ENCODE results near the gene SLC13A4. TPM values are rescaled to one million over a fixed set of nuclear protein-coding genes. Genes with fewer than 3 reads are reported as not detected.
"Not testable (repeated sequence)": the region's sequence is repeated elsewhere in the genome, so short reads cannot be mapped to it uniquely, and the experiment has no call there.

SLC13A4 gene
- total RNA-seq, 2 donors from 2014 or later, result not detected

DNA sequence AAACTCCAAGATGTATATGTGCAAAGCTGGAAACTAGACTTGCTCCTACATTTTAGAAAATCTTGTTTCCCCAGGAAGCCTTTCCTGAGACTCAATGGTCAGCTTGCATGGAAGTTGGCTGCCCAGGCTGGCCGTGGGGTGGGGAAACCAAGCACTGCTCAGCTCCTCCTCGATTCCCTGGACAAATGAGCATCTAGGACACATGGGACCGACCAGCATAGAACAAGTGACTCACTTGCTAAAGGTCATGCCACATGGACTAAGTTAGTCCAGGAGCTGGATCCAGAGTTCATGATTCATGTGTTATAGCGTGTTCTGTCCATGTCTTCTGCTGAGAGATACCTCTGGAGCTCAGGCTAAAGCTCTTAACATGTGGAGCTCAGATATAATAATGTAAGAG is 14.4 kb upstream of the SLC13A4 start:
- Mint-ChIP-seq H3K27ac (no peak overlapping the region), H3K27me3 (ENCODE audit: low read depth) (peaks cover 21% of the 10 kb centered on the region), H3K4me3 (no peak overlapping the region), H3K36me3 (ENCODE audit: insufficient read depth in 2 of 2) (no peaks in the 10 kb centered on the region), H3K9me3 (no peaks in the 10 kb centered on the region), H3K4me1 (ENCODE audit: low read depth) (no peaks in the 10 kb centered on the region)
- ATAC-seq (replicated peaks in 1 of 2) (no peak), DNase-seq (no peak)

DNA sequence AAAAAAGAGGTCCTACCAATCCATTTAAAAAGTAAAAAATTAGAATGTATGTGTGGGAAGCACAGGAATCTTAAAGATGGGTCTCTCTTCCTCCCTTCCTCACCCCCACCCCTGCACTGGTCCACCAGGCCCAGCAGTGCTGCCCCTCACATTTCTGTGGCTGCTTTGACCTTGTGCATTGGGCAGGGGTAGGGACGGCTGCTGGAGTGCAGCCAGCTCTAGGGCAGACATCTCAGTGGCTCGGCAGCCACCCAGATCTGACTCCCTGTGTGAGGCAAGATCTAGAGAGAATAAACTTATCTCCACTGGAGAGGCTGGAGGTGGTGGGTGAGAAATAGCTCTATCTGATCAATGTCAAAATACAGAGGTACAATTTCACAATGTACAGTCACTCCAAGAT is 13.9 kb upstream of the SLC13A4 start:
- H3K27me3 Mint-ChIP-seq (ENCODE audit: low read depth), result peaks cover 21% of the 10 kb centered on the region
- H3K4me1 Mint-ChIP-seq (ENCODE audit: low read depth), result no peaks in the 10 kb centered on the region
- DNase-seq (no peak), ATAC-seq (replicated peaks in 1 of 2) (no peak)
- no peak overlapping the region for H3K4me3 Mint-ChIP-seq
- no peaks in the 10 kb centered on the region for H3K36me3 Mint-ChIP-seq (ENCODE audit: insufficient read depth in 2 of 2)
- no peak overlapping the region for H3K27ac Mint-ChIP-seq
- H3K9me3 Mint-ChIP-seq, result no peaks in the 10 kb centered on the region

DNA sequence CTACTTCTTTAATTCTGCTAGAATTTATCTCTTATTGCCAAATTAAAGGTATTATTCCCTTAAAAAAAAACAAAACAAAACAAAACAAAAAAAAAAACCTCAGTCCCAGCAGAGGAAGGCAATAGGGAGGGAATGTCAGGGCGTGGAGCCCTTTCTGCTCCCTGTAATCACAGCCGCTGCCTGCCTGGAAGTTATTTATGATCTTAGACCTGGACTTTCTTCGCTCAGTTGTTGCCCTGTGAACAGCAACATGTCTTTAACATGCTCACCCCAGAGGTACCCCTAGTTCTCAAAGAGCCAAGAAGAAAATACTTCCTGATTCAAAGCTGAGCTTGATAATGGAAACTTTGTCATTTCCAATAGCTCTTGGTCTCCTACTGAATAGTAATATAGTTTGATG is 12.9 kb upstream of the SLC13A4 start:
- no peak overlapping the region for H3K27ac Mint-ChIP-seq
- DNase-seq, result no peak
- H3K9me3 Mint-ChIP-seq, result no peaks in the 10 kb centered on the region

DNA sequence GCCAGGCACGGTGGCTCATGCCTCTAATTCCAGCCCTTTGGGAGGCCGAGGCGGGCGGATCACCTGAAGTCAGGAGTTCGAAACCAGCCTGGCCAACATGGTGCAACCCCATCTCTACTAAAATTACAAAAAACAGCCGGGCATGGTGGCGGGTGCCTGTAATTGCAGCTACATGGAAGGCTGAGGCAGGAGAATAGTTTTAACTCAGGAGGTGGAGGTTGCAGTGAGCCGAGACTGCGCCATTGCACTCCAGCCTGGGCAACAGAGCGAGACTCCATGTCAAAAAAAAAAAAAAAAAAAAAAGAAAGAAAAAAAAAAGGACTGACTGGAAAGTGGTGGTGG is 9.3 kb upstream of the SLC13A4 start:
- H3K4me3 Mint-ChIP-seq; H3K27ac Mint-ChIP-seq; H3K36me3 Mint-ChIP-seq (ENCODE audit: insufficient read depth in 2 of 2); H3K9me3 Mint-ChIP-seq; ATAC-seq (replicated peaks in 1 of 2); DNase-seq; H3K4me1 Mint-ChIP-seq (ENCODE audit: low read depth): not testable (repeated sequence)
- peaks cover 11% of the 10 kb centered on the region for H3K27me3 Mint-ChIP-seq (ENCODE audit: low read depth)

More for the DNA sequence above, 12.9 kb upstream of the SLC13A4 start:
- H3K36me3 Mint-ChIP-seq (ENCODE audit: insufficient read depth in 2 of 2), result no peaks in the 10 kb centered on the region
- H3K27me3 Mint-ChIP-seq (ENCODE audit: low read depth), result peaks cover 21% of the 10 kb centered on the region
- ATAC-seq (replicated peaks in 1 of 2), result no peak
- no peaks in the 10 kb centered on the region for H3K4me1 Mint-ChIP-seq (ENCODE audit: low read depth)
- no peak overlapping the region for H3K4me3 Mint-ChIP-seq

DNA sequence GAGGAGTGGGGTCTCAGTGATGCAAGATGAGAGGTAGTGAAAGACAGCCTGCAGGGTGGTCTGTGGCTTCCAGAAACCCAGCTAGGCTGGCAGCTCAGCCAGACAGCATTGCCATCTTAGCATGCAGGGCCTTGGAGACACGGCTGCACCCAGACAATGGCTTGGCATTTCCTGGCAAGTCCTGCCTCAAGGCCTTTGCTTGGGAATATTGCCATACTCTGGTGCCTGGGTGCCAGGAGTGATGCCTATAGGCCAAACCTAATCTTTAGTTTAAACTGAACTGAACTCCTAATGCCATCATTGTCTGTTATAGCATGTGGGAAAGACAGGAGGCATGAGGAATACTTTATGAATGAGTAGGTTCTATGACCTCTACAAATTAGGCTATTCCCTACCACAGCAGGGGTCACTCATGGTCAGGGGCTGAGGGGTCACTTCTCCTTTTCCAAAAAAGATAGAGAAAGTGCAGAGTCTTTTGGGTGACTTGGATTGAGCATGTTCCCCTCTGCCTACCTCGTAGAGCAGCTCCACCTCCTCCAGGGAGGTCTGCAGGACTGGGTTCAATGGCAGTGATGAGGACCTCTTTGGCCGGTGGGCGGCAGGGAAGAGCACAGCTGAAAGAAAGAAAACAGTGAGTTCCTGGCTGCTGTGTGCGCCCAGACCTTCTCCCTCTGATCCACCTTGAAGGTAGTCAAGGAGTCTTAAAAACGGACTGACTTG is 8.8 kb upstream of the SLC13A4 start:
- no peaks in the 10 kb centered on the region for H3K9me3 Mint-ChIP-seq
- peaks cover 6% of the 10 kb centered on the region for H3K27me3 Mint-ChIP-seq (ENCODE audit: low read depth)
- no peak for ATAC-seq (replicated peaks in 1 of 2)
- H3K4me3 Mint-ChIP-seq, result no peak overlapping the region
- H3K4me1 Mint-ChIP-seq (ENCODE audit: low read depth), result no peaks in the 10 kb centered on the region
- no peak overlapping the region for H3K27ac Mint-ChIP-seq
- no peaks in the 10 kb centered on the region for H3K36me3 Mint-ChIP-seq (ENCODE audit: insufficient read depth in 2 of 2)
- no peak for DNase-seq

DNA sequence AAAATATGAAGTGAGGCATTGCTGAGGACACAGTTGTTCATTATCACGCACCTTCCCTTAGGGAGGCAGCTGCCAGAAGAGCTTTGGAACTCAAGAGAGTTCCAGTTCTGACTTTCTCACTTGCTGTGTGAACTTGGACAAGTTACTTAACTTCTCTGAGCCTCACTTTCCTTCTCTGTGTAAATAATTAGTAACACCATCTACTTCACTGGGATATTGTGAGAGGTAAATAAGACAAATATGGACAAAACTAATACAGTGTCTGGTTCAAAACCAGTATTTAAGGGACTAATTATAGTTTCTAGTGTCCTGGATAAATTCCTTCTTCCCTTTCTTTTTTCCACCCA is 6.3 kb upstream of the SLC13A4 start:
- no peak overlapping the region for H3K27ac Mint-ChIP-seq
- H3K36me3 Mint-ChIP-seq (ENCODE audit: insufficient read depth in 2 of 2), result no peaks in the 10 kb centered on the region
- no peaks in the 10 kb centered on the region for H3K9me3 Mint-ChIP-seq
- ATAC-seq (replicated peaks in 1 of 2) (no peak), DNase-seq (no peak)
- no peaks in the 10 kb centered on the region for H3K27me3 Mint-ChIP-seq (ENCODE audit: low read depth)
- no peak overlapping the region for H3K4me3 Mint-ChIP-seq
- H3K4me1 Mint-ChIP-seq (ENCODE audit: low read depth), result no peaks in the 10 kb centered on the region

DNA sequence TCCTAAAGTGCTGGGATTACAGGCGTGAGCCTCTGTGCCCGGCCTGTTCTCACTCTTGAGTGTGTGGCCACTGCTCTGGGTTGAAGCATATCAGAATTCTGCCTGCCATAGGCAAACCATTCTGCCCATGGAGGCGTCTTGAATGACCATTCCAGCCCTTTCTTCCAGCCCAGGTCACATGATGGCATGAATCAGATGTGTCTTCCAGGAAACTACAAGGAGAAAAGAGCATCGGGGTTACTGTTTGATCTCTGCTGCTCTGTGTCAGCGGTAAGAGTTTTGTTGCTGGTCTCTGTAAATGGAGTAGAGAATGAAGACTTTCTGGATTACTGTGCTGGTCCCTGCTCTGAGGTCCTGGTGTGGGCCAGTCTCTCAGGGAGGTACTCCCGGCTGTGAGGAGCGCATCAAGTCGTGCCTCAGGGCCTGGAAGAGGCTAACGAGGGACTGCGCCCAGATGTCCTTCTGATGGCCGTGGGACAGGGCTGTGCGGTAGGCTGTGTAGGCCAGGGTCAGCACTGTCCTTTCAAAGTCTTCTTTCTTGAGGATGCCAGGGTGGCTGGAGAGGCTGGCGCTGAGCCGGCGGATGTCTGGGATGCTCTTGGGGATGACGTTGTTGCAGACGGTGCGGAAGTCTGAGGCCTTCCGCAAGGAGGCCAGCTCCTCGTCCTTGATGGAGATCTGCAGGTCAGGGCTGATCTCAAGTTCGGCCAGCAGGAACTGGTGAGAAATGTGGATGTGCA is 5.8 kb upstream of the SLC13A4 start:
- no peak for DNase-seq
- no peaks in the 10 kb centered on the region for H3K36me3 Mint-ChIP-seq (ENCODE audit: insufficient read depth in 2 of 2)
- no peak for ATAC-seq (replicated peaks in 1 of 2)
- no peaks in the 10 kb centered on the region for H3K9me3 Mint-ChIP-seq
- H3K27me3 Mint-ChIP-seq (ENCODE audit: low read depth), result no peaks in the 10 kb centered on the region
- no peak overlapping the region for H3K4me3 Mint-ChIP-seq
- no peak overlapping the region for H3K27ac Mint-ChIP-seq
- no peaks in the 10 kb centered on the region for H3K4me1 Mint-ChIP-seq (ENCODE audit: low read depth)

DNA sequence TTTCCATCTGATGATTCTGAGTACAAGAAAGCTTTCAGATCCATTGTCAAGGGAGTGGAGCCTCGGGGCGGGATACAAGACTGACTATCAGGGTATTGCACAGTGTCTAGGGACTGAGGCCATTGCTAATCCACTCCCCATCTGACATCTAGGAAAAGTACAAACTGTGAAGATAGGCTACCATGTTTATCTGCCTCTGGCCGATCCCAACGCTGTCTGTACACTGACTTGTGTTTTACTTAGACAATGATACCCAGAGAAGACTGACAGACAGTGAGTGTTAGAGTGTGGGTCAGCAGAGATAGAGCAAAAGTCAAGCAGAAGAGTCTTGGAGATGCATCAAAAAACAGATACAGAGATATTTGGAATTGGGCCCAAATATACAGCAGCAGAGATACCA is 3.1 kb upstream of the SLC13A4 start:
- H3K4me1 Mint-ChIP-seq (ENCODE audit: low read depth), result no peaks in the 10 kb centered on the region

DNA sequence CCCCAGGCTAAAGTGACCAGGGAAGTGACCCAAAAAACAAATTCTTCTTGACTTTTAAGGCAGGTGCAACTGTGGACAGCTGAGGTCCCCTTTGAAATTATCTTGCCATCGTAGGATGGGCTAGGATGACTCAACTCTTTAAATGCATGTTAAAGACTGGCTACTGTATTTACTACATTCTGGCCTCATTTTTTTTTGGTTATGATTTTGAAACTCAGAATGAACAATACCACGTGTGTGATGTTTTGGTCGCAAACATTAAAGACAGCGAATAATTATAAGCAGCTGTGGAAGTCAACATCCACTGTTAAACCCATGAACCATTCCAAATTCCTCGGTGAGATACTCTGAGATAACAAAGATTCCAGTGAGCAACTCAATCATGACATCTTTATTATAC is 1.2 kb upstream of the SLC13A4 start:
- DNase-seq, result no peak
- ATAC-seq (replicated peaks in 1 of 2), result no peak
- Mint-ChIP-seq H3K27ac (no peak overlapping the region), H3K4me3 (no peak overlapping the region), H3K27me3 (ENCODE audit: low read depth) (peaks cover 7% of the 10 kb centered on the region), H3K36me3 (ENCODE audit: insufficient read depth in 2 of 2) (no peaks in the 10 kb centered on the region), H3K4me1 (ENCODE audit: low read depth) (no peaks in the 10 kb centered on the region), H3K9me3 (no peaks in the 10 kb centered on the region)

More for the DNA sequence above, 3.1 kb upstream of the SLC13A4 start:
- ATAC-seq (replicated peaks in 1 of 2) (no peak), DNase-seq (no peak)
- H3K4me3 Mint-ChIP-seq, result no peak overlapping the region
- peaks cover 4% of the 10 kb centered on the region for H3K27me3 Mint-ChIP-seq (ENCODE audit: low read depth)
- H3K9me3 Mint-ChIP-seq, result no peaks in the 10 kb centered on the region
- H3K27ac Mint-ChIP-seq, result no peak overlapping the region
- no peaks in the 10 kb centered on the region for H3K36me3 Mint-ChIP-seq (ENCODE audit: insufficient read depth in 2 of 2)

DNA sequence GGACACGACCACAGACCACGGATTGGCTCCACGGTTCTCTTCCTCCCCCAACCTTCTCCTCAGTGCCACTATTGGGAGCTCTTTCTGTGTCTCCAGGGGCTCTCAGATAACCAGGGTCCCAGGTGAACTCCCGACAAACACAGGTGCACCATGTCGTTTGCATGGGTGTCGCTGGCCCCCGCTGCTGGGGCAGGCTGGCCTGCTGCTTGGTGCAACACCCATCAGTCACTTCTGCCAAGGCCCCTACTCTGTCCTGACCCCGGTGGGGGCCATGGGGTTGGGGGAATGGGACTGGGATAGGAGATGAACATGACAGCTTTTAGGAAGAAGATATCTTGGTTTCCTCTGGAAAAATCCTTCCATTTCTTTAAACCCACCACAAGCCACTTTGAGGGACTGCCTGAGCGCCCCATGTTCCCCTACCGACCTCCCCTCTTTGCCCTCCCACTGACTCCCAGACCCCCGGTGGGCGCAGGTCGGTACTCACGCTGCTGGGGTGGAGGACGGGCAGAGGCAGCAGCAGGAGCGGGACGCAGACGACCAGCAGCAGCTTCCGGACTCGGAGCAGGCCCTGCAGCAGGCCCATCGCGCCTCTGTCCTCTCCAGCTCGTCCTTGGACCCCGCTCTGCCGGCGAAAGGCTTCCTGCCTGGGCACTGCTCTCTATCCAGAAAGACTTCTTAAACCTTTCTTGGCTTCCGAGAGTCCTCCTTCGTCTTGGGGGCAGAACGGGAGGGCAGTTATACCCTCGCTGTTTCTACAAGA is 894 bp downstream of the SLC13A4 start:
- DNase-seq (no peak), ATAC-seq (replicated peaks in 1 of 2) (no peak)
- Mint-ChIP-seq H3K4me1 (ENCODE audit: low read depth) (no peaks in the 10 kb centered on the region), H3K27me3 (ENCODE audit: low read depth) (peaks cover 7% of the 10 kb centered on the region), H3K4me3 (no peak overlapping the region), H3K36me3 (ENCODE audit: insufficient read depth in 2 of 2) (no peaks in the 10 kb centered on the region), H3K9me3 (no peaks in the 10 kb centered on the region), H3K27ac (no peak overlapping the region)

DNA sequence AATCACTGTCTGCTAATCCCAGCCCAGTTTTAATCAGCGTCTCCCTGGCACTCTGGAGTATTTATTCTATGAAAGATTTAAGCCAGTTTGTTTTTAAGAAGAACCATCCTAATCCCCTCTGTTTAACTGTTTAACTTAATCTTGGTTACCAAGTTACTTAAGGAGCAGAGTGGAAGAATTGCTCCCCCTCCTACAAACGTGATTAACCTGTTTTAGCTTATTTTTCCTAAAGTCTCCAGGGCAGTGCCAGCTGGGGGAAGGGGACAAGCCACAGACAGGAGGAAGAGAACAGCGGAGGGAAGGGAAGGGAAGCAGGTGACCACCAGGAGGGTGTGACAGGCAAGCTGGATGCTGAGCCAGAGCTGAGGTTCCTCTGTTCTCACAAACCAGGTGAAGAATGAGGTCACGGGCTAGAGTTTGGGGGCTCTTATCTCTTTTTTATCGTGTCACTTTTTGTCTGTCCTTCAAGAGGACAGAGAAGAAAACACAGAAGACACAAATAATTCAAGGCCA is 1.7 kb downstream of the SLC13A4 start:
- H3K36me3 Mint-ChIP-seq (ENCODE audit: insufficient read depth in 2 of 2), result no peaks in the 10 kb centered on the region
- ATAC-seq (replicated peaks in 1 of 2) (no peak), DNase-seq (no peak)
- H3K27me3 Mint-ChIP-seq (ENCODE audit: low read depth), result peaks cover 8% of the 10 kb centered on the region
- H3K4me3 Mint-ChIP-seq, result no peak overlapping the region
- no peaks in the 10 kb centered on the region for H3K9me3 Mint-ChIP-seq
- H3K27ac Mint-ChIP-seq, result no peak overlapping the region
- no peaks in the 10 kb centered on the region for H3K4me1 Mint-ChIP-seq (ENCODE audit: low read depth)

DNA sequence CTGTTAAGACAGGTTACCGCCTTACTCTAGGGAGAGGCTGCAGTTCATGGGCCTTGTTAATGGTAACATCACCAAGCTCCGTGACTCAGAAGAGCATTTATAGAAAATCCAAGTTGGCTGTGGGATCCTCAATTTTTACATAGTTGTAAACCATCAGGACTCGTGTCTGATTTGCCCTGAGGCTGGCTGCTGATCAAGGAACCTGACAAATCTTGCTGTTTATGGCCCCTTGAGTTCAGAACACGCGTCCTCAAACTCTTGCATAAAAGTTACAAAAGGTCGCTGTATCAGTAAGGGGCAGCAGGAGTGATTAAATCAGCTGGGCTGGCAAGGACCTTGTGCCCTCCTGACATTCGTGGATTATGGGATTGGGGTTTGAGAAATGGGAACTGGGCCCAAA is 4.6 kb downstream of the SLC13A4 start:
- no peak for ATAC-seq (replicated peaks in 1 of 2)
- Mint-ChIP-seq H3K9me3 (no peaks in the 10 kb centered on the region), H3K27me3 (ENCODE audit: low read depth) (peaks cover 20% of the 10 kb centered on the region)

DNA sequence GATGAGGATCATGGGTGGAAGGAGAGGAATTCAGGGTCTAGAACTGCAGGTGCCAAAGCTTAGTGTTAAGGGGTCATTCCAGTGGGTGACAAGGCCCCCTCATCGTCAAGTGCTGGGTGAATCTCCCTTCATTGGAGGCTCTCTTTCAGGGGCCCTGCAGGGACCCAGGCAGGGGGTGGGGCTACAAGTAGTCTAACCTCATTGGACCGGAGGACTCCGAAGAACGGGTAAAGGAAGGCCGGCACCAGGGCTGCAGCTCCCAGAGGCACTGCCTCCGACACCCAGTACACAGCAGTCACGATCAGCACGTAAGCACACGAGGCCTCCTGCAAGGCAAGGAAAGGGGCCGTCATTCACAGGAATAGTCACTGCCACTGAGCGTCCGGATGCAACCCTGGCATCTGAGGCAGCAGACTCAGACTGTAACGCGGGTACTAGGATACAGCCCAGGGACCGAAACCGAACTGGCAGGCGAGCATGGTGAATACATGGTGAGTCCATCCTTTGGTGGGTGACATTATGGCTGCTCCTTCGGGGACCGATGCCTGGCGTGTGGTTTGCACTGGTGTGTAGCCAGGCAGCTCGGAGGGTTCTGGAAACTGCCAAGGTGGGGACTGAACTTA is 6.7 kb downstream of the SLC13A4 start:
- no peak overlapping the region for H3K4me3 Mint-ChIP-seq
- H3K9me3 Mint-ChIP-seq, result no peaks in the 10 kb centered on the region
- no peak for ATAC-seq (replicated peaks in 1 of 2)
- peaks cover 23% of the 10 kb centered on the region for H3K27me3 Mint-ChIP-seq (ENCODE audit: low read depth)
- no peaks in the 10 kb centered on the region for H3K4me1 Mint-ChIP-seq (ENCODE audit: low read depth)
- no peak overlapping the region for H3K27ac Mint-ChIP-seq
- no peaks in the 10 kb centered on the region for H3K36me3 Mint-ChIP-seq (ENCODE audit: insufficient read depth in 2 of 2)
- no peak for DNase-seq

More for the DNA sequence above, 4.6 kb downstream of the SLC13A4 start:
- Mint-ChIP-seq H3K27ac (no peak overlapping the region), H3K4me3 (no peak overlapping the region), H3K36me3 (ENCODE audit: insufficient read depth in 2 of 2) (no peaks in the 10 kb centered on the region), H3K4me1 (ENCODE audit: low read depth) (no peaks in the 10 kb centered on the region)
- no peak for DNase-seq

Measured in activated T-cell treated with anti-CD3 and anti-CD28 coated beads, Interleukin-2, amount 50 U/mL, for 72 hours (primary cell).